Endothelial cell of umbilical vein (primary cell): ENCODE results near the gene TAP2. TPM values are rescaled to one million over a fixed set of nuclear protein-coding genes. Genes with fewer than 3 reads are reported as not detected.
A peak's percentile ranks its signal among the peaks of the same experiment; 100 is the strongest.

Experiments
- BruUV-seq: library from RNA; stranded (reverse); fragments of 400-500 nt; replicated peaks from 2 replicates; lab custom pipeline; 2021; lab: Mats Ljungman, UMichigan
- CTCF ChIA-PET: fragments of 300-600, 350-600 bp; sonication (Branson Sonifier 250); formaldehyde crosslinking; loops from one replicate; lab custom pipeline; 2021; ENCODE audit warnings: antibody characterized with exemption, inconsistent platforms; lab: Charles Lee
- POLR2A ChIA-PET: fragments of 300-600, 350-600 bp; sonication (Branson Sonifier 250); formaldehyde crosslinking; loops from one replicate; lab custom pipeline; 2021; ENCODE audit warnings: antibody characterized with exemption, inconsistent platforms; lab: Charles Lee
- DNase-seq: peaks from one replicate; pipeline ENCODE4 v3.0.0-alpha.2; 2011; ENCODE audit warnings: low read depth, low spot score
- FAIRE-seq: peaks from 2 replicates; lab custom pipeline; 2011; peaks lifted over from hg19 to GRCh38; lab: Jason Lieb, UNC
- H2AFZ ChIP-seq: 2 replicates; pipeline ENCODE4 v1.6.0; 2012; ENCODE audit warnings: low read depth, low read length, control low read depth, inconsistent platforms
- H3K27ac ChIP-seq: 2 replicates; pipeline ENCODE4 v1.5.1; 2011; ENCODE audit warnings: low read depth, mild to moderate bottlenecking, control low read depth, low read length, moderate library complexity; ENCODE audit not compliant: insufficient read depth
- H3K27me3 ChIP-seq, 2 experiments: 2 replicates each; pipeline versions ENCODE4 v1.6.0 to v1.6.1; 2011; ENCODE audit warnings: low read length in 2 of 2, mixed read lengths in 1 of 2; ENCODE audit not compliant: control insufficient read depth in 2 of 2, insufficient read depth in 2 of 2
- H3K36me3 ChIP-seq, 2 experiments: 2 replicates in 1 of 2; 3 replicates in 1 of 2; pipeline ENCODE4 v1.5.1; 2011; ENCODE audit warnings: low read length in 2 of 2, mild to moderate bottlenecking in 1 of 2, moderate library complexity in 1 of 2; ENCODE audit not compliant: control insufficient read depth in 2 of 2, insufficient read depth in 2 of 2; ENCODE audit errors: extremely low read depth in 1 of 2
- H3K4me1 ChIP-seq: 3 replicates; pipeline ENCODE4 v1.5.1; 2011; ENCODE audit warnings: mild to moderate bottlenecking, low read length; ENCODE audit not compliant: control insufficient read depth, insufficient read depth; ENCODE audit errors: extremely low read depth
- H3K4me2 ChIP-seq: 2 replicates; pipeline ENCODE4 v1.6.1; 2011; ENCODE audit warnings: low read length, control low read depth, mixed read lengths; ENCODE audit not compliant: insufficient read depth
- H3K4me3 ChIP-seq, 3 experiments: fragments of 200-600 bp in 1 of 3; sonication (generic), shearing (Covaris generic) in 1 of 3; replicated peaks in 1 of 3; 2 replicates each; pipeline ENCODE4 v1.5.1; 2011 to 2016; ENCODE audit warnings: control low read depth in 3 of 3, low read length in 3 of 3, mild to moderate bottlenecking in 2 of 3, inconsistent platforms in 1 of 3, low read depth in 1 of 3, moderate library complexity in 1 of 3; ENCODE audit not compliant: insufficient read depth in 1 of 3
- H3K79me2 ChIP-seq: 2 replicates; pipeline ENCODE4 v1.6.0; 2012; ENCODE audit warnings: low read length, inconsistent platforms; ENCODE audit not compliant: control insufficient read depth, insufficient read depth
- H3K9ac ChIP-seq: replicated peaks from 2 replicates; pipeline ENCODE3; 2011; ENCODE audit warnings: low read length, control low read depth; ENCODE audit not compliant: insufficient read depth; ENCODE audit errors: extremely low read depth
- H3K9me1 ChIP-seq: replicated peaks from 3 replicates; pipeline ENCODE4 v1.6.0; 2011; ENCODE audit warnings: mild to moderate bottlenecking, low read length; ENCODE audit not compliant: control insufficient read depth, insufficient read depth; ENCODE audit errors: extremely low read depth
- H3K9me3 ChIP-seq: replicated peaks from 2 replicates; pipeline ENCODE4 v1.5.1; 2012; ENCODE audit warnings: low read length, inconsistent platforms; ENCODE audit not compliant: control insufficient read depth, insufficient read depth
- H4K20me1 ChIP-seq: replicated peaks from 2 replicates; pipeline ENCODE3; 2011; ENCODE audit warnings: mild to moderate bottlenecking, low read length; ENCODE audit not compliant: control insufficient read depth, insufficient read depth; ENCODE audit errors: extremely low read depth
- CTCF ChIP-seq, 2 donors: IDR thresholded peaks; 1 replicate in 1 of 2; 2 replicates in 1 of 2; pipeline ENCODE4 v1.5.1; 2011; ENCODE audit warnings: low read length in 2 of 2, mild to moderate bottlenecking in 2 of 2, moderate library complexity in 2 of 2, control low read depth in 1 of 2, inconsistent platforms in 1 of 2, low read depth in 1 of 2; ENCODE audit not compliant: insufficient read depth in 1 of 2; ENCODE audit errors: extremely low read depth in 1 of 2
- EZH2 ChIP-seq: IDR thresholded peaks from 2 replicates; pipeline ENCODE4 v1.6.1; 2012; ENCODE audit warnings: borderline replicate concordance, low read depth, mild to moderate bottlenecking, moderate library complexity, low read length, inconsistent platforms; ENCODE audit not compliant: severe bottlenecking
- FOS ChIP-seq: IDR thresholded peaks from 2 replicates; pipeline ENCODE4 v1.6.1; 2011; ENCODE audit warnings: mild to moderate bottlenecking, low read length, moderate library complexity, borderline replicate concordance; ENCODE audit not compliant: insufficient read depth
- POLR2A ChIP-seq: IDR thresholded peaks from 2 replicates; pipeline ENCODE4 v1.6.1; 2012; ENCODE audit warnings: low read depth, mild to moderate bottlenecking, control low read depth, low read length
- dilution Hi-C: fragments of 300-500 bp; cut with MboI; formaldehyde crosslinking; loops from one replicate; pipeline ENCODE4 v1.15.0; 2019; ENCODE audit warnings: low sequenced_read_pairs; ENCODE audit not compliant: extremely low pct_ligation_motif_present
- intact Hi-C: fragments of 100-400 bp; cut with micrococcal nuclease; formaldehyde crosslinking; loops from one replicate; pipeline ENCODE4 v1.10.0; 2022
- polyA plus RNA-seq, 4 experiments: library from polyadenylated mRNA; depleted of rRNA in 3 of 4; stranded (reverse) in 3 of 4; unstranded in 1 of 4; fragments of >200 nt; gene quantifications; 2 replicates each; pipeline versions ENCODE4 v1.2.1 to v1.2.3, GENCODE V29; 2011 to 2012; ENCODE audit warnings: missing spikeins in 1 of 4
- total RNA-seq: library from RNA; stranded (reverse); gene quantifications from 2 replicates; pipeline ENCODE4 v1.2.3, GENCODE V29; 2021

Gene TAP2
- total and polyA plus RNA-seq, 2 donors (not counting 3 experiments of a cell fraction or from before 2014, with no cell fraction given), result 18.4 to 57.8 TPM

DNA sequence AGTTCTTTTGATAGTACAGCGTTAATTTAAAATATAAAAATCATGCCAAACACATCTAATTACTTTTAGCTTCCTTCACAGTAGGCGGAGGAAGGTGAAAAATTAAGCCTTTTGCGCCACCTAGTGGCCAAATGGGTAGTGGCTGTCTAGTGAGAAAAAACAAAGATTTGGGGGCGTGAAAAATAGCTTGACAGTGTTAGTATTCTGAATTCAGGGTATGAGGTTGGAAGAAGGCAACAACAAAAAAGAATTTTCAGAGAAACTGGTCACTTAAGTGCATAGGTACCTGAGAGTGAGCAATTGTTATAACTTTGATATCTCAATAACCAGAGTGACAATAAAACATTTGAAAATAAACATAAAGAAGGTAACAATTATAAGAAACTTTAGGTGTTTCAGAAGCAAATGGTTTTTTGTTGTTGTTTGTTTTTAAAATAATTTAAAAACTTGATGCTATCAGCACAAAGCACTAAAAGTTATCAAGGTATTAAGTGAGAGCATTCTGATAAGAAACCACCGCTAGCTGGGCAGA is 29.8 kb upstream of the TAP2 start:
- POLR2A ChIA-PET, result interaction anchor here (0.8 to 1.1 kb wide), 3 partner anchors 30 to 116 kb away, joined by 4 to 8 read pairs (median 4); partner anchors contain the start of gene TAP2
- H3K36me3 ChIP-seq, result no peaks in the 10 kb centered on the region
- H4K20me1 ChIP-seq, result no peaks in the 10 kb centered on the region
- TF ChIP-seq CTCF (IDR thresholded peaks at IDR 0.05; ENCODE audit: extremely low read depth in 1 of 2, insufficient read depth in 1 of 2, low read depth in 1 of 2, low read length in 2 of 2) (peak; percentile 69 to 72), POLR2A (no peak)
- H3K4me1 ChIP-seq, result no peaks in the 10 kb centered on the region
- no peak overlapping the region for H3K4me3 ChIP-seq
- dilution Hi-C loops (no loop called here), intact Hi-C loops (loop anchor here (1.0 to 10.0 kb wide), 7 partner anchors 30 to 454 kb away; partner anchors contain the start of gene TAP2)
- peak; percentile 83 for DNase-seq
- no TSS peak for BruUV-seq
- peak; percentile 78 for FAIRE-seq
- H3K79me2 ChIP-seq, result no peaks in the 10 kb centered on the region
- no peak overlapping the region for H3K9ac ChIP-seq
- CTCF ChIA-PET, result interaction anchor here (0.5 to 6.1 kb wide), 86 partner anchors 10 to 917 kb away, joined by 3 to 397 read pairs (median 5); partner anchors contain the start of genes DXO, HLA-DMA, HLA-DPB1 and PSMB8
- H3K4me2 ChIP-seq, result no peak overlapping the region
- H2AFZ ChIP-seq, result no peak overlapping the region
- H3K27me3 ChIP-seq, result peaks cover 33 to 58% of the 10 kb centered on the region in 2 experiments
- no peaks in the 10 kb centered on the region for H3K9me1 ChIP-seq
- no peaks in the 10 kb centered on the region for H3K9me3 ChIP-seq
- no peak overlapping the region for H3K27ac ChIP-seq

- H3K4me3 ChIP-seq, result no peak overlapping the region
- no peaks in the 10 kb centered on the region for H3K79me2 ChIP-seq
- H3K27me3 ChIP-seq, result peaks cover 33 to 58% of the 10 kb centered on the region in 2 experiments
- dilution Hi-C loops, result no loop called here
- BruUV-seq, result no TSS peak
- H2AFZ ChIP-seq, result no peak overlapping the region
- ChIA-PET CTCF (interaction anchor here (0.5 to 6.1 kb wide), 82 partner anchors 11 to 916 kb away, joined by 3 to 397 read pairs (median 5); partner anchors contain the start of genes DXO, HLA-DMA, HLA-DPB1 and PSMB8), POLR2A (interaction anchor here (0.8 to 1.1 kb wide), 3 partner anchors 29 to 117 kb away, joined by 4 to 8 read pairs (median 4); partner anchors contain the start of gene TAP2)
- H3K4me1 ChIP-seq, result no peaks in the 10 kb centered on the region
- H3K27ac ChIP-seq, result no peak overlapping the region
- no peaks in the 10 kb centered on the region for H3K9me1 ChIP-seq
- DNase-seq (no peak), FAIRE-seq (no peak)
- no peaks in the 10 kb centered on the region for H3K9me3 ChIP-seq
- no peaks in the 10 kb centered on the region for H3K36me3 ChIP-seq
- H4K20me1 ChIP-seq, result no peaks in the 10 kb centered on the region
- TF ChIP-seq FOS, result no peak
- TF ChIP-seq EZH2, result peak; percentile 26
- no peak overlapping the region for H3K4me2 ChIP-seq
- H3K9ac ChIP-seq, result no peak overlapping the region
- intact Hi-C loops, result loop anchor here (1.0 to 10.0 kb wide), 7 partner anchors 29 to 453 kb away; partner anchors contain the start of gene TAP2
Measured at GRCh38 chr6:32867554-32868256, 29.2 kb upstream of the TAP2 start.
